Myometrial cell (primary cell): ENCODE measurements around the gene GRIA2. TPM values are rescaled to one million over a fixed set of nuclear protein-coding genes. Genes with fewer than 3 reads are reported as not detected.

Source experiments
- total RNA-seq: library from RNA; depleted of rRNA; stranded (reverse); fragments of >200 nt; gene quantifications from 2 replicates; pipeline ENCODE4 v1.2.3, GENCODE V29; 2015

GRIA2 gene
- not detected in 2 replicates for total RNA-seq

DNA sequence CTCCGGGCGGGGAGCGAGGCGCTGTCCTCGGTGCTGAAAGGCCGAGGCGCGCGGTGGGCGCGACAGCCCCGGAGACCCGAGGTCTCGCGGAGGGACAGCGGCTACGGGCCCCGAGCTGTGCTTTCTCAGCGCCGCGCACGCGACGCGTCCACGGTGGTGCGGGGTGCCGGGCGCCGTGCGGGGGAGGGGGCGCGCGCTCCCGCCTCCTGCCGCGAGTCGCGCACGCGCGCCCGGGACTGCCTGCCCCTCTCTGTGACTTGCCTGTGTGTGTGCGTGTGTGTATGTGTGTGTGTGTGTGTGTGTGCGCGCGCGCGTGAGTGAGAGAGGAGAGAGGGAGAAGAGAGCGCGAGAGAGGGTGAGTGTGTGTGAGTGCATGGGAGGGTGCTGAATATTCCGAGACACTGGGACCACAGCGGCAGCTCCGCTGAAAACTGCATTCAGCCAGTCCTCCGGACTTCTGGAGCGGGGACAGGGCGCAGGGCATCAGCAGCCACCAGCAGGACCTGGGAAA lies at the start of gene GRIA2:
GRIA2 (plus strand) TSS at position 358 of the 511 bp plus-strand sequence. CDS start 315 bp downstream, outside the sequence.

Other genes with a start within 250 kb of the GRIA2 start
- gene PDGFC, start 248.9 kb upstream of the GRIA2 start, total RNA-seq = 62.8 and 77.8 TPM in 2 replicates
- gene GLRB, start 144.6 kb upstream of the GRIA2 start, total RNA-seq = 3.5 and 9.7 TPM in 2 replicates